Neural cell (in vitro differentiated cells): ENCODE measurements around the gene NISCH. TPM values are rescaled to one million over a fixed set of nuclear protein-coding genes. Genes with fewer than 3 reads are reported as not detected.

Experiments
- H2AFZ ChIP-seq: fragments of 200-600, 300-800 bp; sonication (generic), shearing (Covaris generic); 2 replicates; pipeline ENCODE4 v1.6.0; 2014; ENCODE audit warnings: low read depth, mild to moderate bottlenecking, antibody characterized with exemption, low read length, moderate library complexity
- H3F3A ChIP-seq: fragments of 200-600 bp; shearing (Covaris generic); 2 replicates; pipeline ENCODE4 v1.6.1; 2016; ENCODE audit warnings: mild to moderate bottlenecking, moderate library complexity, mixed read lengths, antibody characterized with exemption, low read length; ENCODE audit not compliant: insufficient read depth, poor library complexity, severe bottlenecking
- H3K27ac ChIP-seq: fragments of 200-600, 300-800 bp; sonication (generic), shearing (Covaris generic); 2 replicates; pipeline ENCODE4 v1.5.1; 2014; ENCODE audit warnings: mild to moderate bottlenecking, low read length, moderate library complexity
- H3K27me3 ChIP-seq: fragments of 300-800, 200-600 bp; sonication (generic), shearing (Covaris generic); 2 replicates; pipeline ENCODE4 v1.6.0; 2014; ENCODE audit warnings: mild to moderate bottlenecking, low read depth, low read length, moderate library complexity; ENCODE audit not compliant: insufficient read depth
- H3K36me3 ChIP-seq: fragments of 300-800, 200-600 bp; sonication (generic), shearing (Covaris generic); 2 replicates; pipeline ENCODE4 v1.5.1; 2014; ENCODE audit warnings: mild to moderate bottlenecking, antibody characterized with exemption, low read length, moderate library complexity; ENCODE audit not compliant: insufficient read depth
- H3K4me2 ChIP-seq: fragments of 300-800, 200-600 bp; sonication (generic), shearing (Covaris generic); 2 replicates; pipeline ENCODE4 v1.6.0; 2014; ENCODE audit warnings: mild to moderate bottlenecking, low read length
- H3K4me3 ChIP-seq: fragments of 300-800, 200-600 bp; sonication (generic), shearing (Covaris generic); 2 replicates; pipeline ENCODE4 v1.5.1; 2014; ENCODE audit warnings: mild to moderate bottlenecking, low read length, moderate library complexity
- H3K79me2 ChIP-seq: fragments of 200-600 bp; shearing (Covaris generic); replicated peaks from 2 replicates; pipeline ENCODE4 v1.6.0; 2014; ENCODE audit warnings: mild to moderate bottlenecking, low read length, moderate library complexity; ENCODE audit not compliant: insufficient read depth
- H3K9ac ChIP-seq: fragments of 300-800, 200-600 bp; sonication (generic), shearing (Covaris generic); 2 replicates; pipeline ENCODE4 v1.6.1; 2016; ENCODE audit warnings: mild to moderate bottlenecking, low read length, mixed read lengths
- H3K9me2 ChIP-seq: fragments of 200-600 bp; shearing (Covaris generic); 2 replicates; pipeline ENCODE4 v1.6.1; 2016; ENCODE audit warnings: mild to moderate bottlenecking, low read length, mixed read lengths; ENCODE audit not compliant: insufficient read depth
- H3K9me3 ChIP-seq: fragments of 200-600, 300-800 bp; sonication (generic), shearing (Covaris generic); 2 replicates; pipeline ENCODE4 v1.6.1; 2016; ENCODE audit warnings: mild to moderate bottlenecking, mixed run types, low read length, moderate library complexity, mixed read lengths
- H4K20me1 ChIP-seq: fragments of 200-600 bp; shearing (Covaris generic); 2 replicates; pipeline ENCODE4 v1.6.1; 2016; ENCODE audit warnings: mild to moderate bottlenecking, mixed run types; ENCODE audit not compliant: insufficient read depth
- EP300 ChIP-seq: fragments of 450-650 bp; conservative IDR thresholded peaks from 2 replicates; pipeline ENCODE4 v1.6.1; 2014; ENCODE audit warnings: antibody characterized with exemption, mild to moderate bottlenecking, moderate library complexity; ENCODE audit not compliant: poor library complexity, severe bottlenecking
- EZH2 ChIP-seq: fragments of 200-600, 300-800 bp; shearing (Covaris generic), sonication (generic); IDR thresholded peaks from 2 replicates; pipeline ENCODE4 v1.6.1; 2014; ENCODE audit warnings: antibody characterized with exemption, low read length, borderline replicate concordance, mild to moderate bottlenecking; ENCODE audit not compliant: insufficient read depth, poor library complexity, severe bottlenecking
- MXI1 ChIP-seq: fragments of 450-650 bp; conservative IDR thresholded peaks from 2 replicates; pipeline ENCODE4 v1.6.1; 2014; ENCODE audit warnings: antibody characterized with exemption, mild to moderate bottlenecking; ENCODE audit not compliant: poor library complexity, severe bottlenecking
- POLR2AphosphoS5 ChIP-seq: IDR thresholded peaks from 2 replicates; pipeline ENCODE4 v1.6.1; 2012
- RAD21 ChIP-seq: fragments of 450-650 bp; conservative IDR thresholded peaks from 2 replicates; pipeline ENCODE4 v1.6.1; 2014; ENCODE audit warnings: antibody characterized with exemption, mild to moderate bottlenecking, moderate library complexity
- SMC3 ChIP-seq: fragments of 450-650 bp; conservative IDR thresholded peaks from 2 replicates; pipeline ENCODE4 v1.6.1; 2014; ENCODE audit warnings: antibody characterized with exemption, mild to moderate bottlenecking, moderate library complexity; ENCODE audit not compliant: poor library complexity
- TAF1 ChIP-seq: IDR thresholded peaks from 2 replicates; pipeline ENCODE4 v1.6.1; 2012; ENCODE audit warnings: low read depth
- polyA plus RNA-seq: library from polyadenylated mRNA; depleted of rRNA; stranded (reverse); fragments of >200 nt; gene quantifications from 2 replicates; pipeline ENCODE4 v1.2.3, GENCODE V29; 2014
- TF ChIP-seq, protein P1 (sequence below): fragments of 450-650 bp; IDR thresholded peaks from 2 replicates; pipeline ENCODE4 v1.5.1; 2014; ENCODE audit warnings: antibody characterized with exemption, mild to moderate bottlenecking, moderate library complexity; ENCODE audit not compliant: poor library complexity, severe bottlenecking
- TF ChIP-seq, protein P2 (sequence below): IDR thresholded peaks from 2 replicates; pipeline ENCODE4 v1.6.1; 2012; ENCODE audit warnings: borderline replicate concordance

NISCH gene
- polyA plus RNA-seq, 1 donor from 2014 or later, result 88.9 TPM

DNA sequence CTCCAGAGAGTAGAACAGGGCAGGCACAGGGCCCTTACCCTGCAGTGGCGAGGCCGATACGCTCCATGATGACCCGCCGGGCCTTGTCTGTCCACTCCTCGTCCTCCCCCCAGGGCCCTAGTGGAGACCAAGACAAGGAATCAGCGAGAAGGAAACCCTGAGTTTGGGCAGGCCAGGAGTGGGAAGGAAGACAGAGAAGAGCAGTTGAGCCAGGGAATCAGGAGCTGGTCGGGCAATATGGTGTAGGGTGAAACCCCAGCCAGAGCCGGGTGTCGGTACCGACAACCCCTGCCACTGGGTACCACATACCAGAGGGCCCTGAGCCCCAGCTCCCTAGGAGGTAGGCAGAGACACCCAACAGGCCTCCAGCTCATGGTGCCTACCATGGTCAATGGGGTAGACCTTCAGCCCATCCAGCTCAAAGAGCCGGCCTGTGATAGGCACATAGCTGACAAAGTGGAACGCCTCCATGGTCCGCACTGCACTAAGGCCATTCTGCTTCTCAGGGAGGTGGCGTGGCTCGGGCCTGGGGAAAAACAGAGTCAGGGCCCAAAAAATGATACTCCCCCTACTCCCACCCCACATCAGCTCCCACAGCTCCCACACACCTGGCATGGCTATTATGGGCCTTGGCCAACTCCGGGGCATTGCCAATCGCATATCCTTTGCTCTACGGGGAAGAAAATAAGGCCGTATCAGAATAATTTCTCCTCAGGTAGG, 48.5 kb upstream of the NISCH start:
- H3K9me2 ChIP-seq, result no peaks in the 10 kb centered on the region
- H2AFZ ChIP-seq, result no peak overlapping the region
- no peak overlapping the region for H3K9ac ChIP-seq
- no peak for TF ChIP-seq EP300
- no peak for TF ChIP-seq POLR2AphosphoS5
- TF ChIP-seq, protein P1, sequence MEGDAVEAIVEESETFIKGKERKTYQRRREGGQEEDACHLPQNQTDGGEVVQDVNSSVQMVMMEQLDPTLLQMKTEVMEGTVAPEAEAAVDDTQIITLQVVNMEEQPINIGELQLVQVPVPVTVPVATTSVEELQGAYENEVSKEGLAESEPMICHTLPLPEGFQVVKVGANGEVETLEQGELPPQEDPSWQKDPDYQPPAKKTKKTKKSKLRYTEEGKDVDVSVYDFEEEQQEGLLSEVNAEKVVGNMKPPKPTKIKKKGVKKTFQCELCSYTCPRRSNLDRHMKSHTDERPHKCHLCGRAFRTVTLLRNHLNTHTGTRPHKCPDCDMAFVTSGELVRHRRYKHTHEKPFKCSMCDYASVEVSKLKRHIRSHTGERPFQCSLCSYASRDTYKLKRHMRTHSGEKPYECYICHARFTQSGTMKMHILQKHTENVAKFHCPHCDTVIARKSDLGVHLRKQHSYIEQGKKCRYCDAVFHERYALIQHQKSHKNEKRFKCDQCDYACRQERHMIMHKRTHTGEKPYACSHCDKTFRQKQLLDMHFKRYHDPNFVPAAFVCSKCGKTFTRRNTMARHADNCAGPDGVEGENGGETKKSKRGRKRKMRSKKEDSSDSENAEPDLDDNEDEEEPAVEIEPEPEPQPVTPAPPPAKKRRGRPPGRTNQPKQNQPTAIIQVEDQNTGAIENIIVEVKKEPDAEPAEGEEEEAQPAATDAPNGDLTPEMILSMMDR, result no peak
- TF ChIP-seq TAF1, result no peak
- no peak for TF ChIP-seq EZH2
- no peak for TF ChIP-seq RAD21
- TF ChIP-seq MXI1, result no peak
- no peak for TF ChIP-seq SMC3
- TF ChIP-seq, protein P2, sequence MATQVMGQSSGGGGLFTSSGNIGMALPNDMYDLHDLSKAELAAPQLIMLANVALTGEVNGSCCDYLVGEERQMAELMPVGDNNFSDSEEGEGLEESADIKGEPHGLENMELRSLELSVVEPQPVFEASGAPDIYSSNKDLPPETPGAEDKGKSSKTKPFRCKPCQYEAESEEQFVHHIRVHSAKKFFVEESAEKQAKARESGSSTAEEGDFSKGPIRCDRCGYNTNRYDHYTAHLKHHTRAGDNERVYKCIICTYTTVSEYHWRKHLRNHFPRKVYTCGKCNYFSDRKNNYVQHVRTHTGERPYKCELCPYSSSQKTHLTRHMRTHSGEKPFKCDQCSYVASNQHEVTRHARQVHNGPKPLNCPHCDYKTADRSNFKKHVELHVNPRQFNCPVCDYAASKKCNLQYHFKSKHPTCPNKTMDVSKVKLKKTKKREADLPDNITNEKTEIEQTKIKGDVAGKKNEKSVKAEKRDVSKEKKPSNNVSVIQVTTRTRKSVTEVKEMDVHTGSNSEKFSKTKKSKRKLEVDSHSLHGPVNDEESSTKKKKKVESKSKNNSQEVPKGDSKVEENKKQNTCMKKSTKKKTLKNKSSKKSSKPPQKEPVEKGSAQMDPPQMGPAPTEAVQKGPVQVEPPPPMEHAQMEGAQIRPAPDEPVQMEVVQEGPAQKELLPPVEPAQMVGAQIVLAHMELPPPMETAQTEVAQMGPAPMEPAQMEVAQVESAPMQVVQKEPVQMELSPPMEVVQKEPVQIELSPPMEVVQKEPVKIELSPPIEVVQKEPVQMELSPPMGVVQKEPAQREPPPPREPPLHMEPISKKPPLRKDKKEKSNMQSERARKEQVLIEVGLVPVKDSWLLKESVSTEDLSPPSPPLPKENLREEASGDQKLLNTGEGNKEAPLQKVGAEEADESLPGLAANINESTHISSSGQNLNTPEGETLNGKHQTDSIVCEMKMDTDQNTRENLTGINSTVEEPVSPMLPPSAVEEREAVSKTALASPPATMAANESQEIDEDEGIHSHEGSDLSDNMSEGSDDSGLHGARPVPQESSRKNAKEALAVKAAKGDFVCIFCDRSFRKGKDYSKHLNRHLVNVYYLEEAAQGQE, result no peak
- H3K9me3 ChIP-seq, result no peaks in the 10 kb centered on the region
- no peak overlapping the region for H3K27ac ChIP-seq
- peaks cover 7% of the 10 kb centered on the region for H3K36me3 ChIP-seq
- H3K4me3 ChIP-seq, result no peak overlapping the region
- H4K20me1 ChIP-seq, result no peaks in the 10 kb centered on the region
- H3K4me2 ChIP-seq, result no peak overlapping the region
- no peaks in the 10 kb centered on the region for H3K27me3 ChIP-seq
- peaks cover 20% of the 10 kb centered on the region for H3K79me2 ChIP-seq
- H3F3A ChIP-seq, result no peaks in the 10 kb centered on the region

DNA sequence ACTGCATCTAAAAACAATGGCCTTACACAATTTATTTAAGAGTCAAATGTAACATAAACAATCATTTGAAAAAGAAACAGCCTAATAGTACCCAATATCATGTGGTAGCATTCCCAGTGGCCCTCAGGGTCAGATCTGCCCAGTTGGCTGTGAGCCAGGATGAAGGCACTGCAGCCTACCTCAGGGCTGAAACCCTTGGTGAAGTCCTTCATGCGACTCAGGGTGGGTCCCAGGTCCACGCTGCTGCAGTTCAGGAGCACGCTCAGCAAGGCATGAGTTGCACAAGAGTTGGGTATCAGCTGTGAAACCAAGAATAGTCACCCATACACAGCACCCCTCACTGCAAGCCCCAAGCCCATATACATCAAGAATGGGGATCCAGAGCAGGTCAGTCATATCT, 47.6 kb upstream of the NISCH start:
- TF ChIP-seq EZH2 (no peak), POLR2AphosphoS5 (no peak)
- peak overlapping the region; percentile 95 for H3K4me3 ChIP-seq
- H3K27ac ChIP-seq, result no peak overlapping the region
- H3K27me3 ChIP-seq, result no peaks in the 10 kb centered on the region
- H3K9me3 ChIP-seq, result no peaks in the 10 kb centered on the region
- no peaks in the 10 kb centered on the region for H3K9me2 ChIP-seq
- no peaks in the 10 kb centered on the region for H3F3A ChIP-seq
- H3K9ac ChIP-seq, result no peak overlapping the region
- H3K4me2 ChIP-seq, result no peak overlapping the region
- H4K20me1 ChIP-seq, result no peaks in the 10 kb centered on the region
- peaks cover 7% of the 10 kb centered on the region for H3K36me3 ChIP-seq
- H2AFZ ChIP-seq, result no peak overlapping the region
- peaks cover 20% of the 10 kb centered on the region for H3K79me2 ChIP-seq
